Measurements from ENCODE around the gene TPK1. TPM values are rescaled to one million over a fixed set of nuclear protein-coding genes. Genes with fewer than 3 reads are reported as not detected.

TPK1 gene
- polyA plus RNA-seq, 1 experiment, result 1.2 TPM

DNA sequence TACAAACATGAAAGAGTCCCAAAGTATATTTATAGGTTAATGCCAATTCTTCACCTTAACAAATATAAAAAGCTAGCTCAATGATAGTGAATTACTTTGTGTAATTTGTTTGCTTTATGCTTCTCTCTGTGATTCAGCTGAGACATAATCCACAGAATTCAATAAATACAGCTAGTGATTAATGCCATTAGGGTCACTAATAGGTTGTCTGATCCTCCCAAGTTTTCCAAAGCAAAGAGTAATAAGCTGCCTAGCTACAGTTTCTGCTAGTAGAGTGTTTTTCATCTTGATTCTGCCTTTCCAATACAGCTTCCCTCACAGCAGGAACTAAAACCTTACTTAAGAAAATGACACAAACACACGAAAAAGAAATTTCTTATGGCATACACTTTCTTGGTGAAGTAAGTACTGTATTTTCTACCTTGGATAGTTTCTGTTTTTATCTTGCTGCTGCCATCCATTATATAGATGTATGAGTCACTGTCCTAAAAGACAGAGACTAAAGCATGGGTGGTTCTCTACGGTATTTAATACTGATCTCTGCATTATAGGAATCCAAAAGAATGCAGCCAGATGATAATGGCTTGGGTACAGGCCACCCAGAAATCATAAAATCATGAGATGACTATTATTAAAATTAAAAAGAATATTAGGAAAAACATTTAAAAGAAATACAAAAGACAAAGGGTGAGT is 170.0 kb downstream of the TPK1 start:
- ChIA-PET CTCF (interaction anchor here (1.3 kb wide), 1 partner anchor 13 kb away, joined by 3 read pairs; no protein-coding TSS in a partner anchor), POLR2A (no interaction called here)
- TF ChIP-seq, protein P1, sequence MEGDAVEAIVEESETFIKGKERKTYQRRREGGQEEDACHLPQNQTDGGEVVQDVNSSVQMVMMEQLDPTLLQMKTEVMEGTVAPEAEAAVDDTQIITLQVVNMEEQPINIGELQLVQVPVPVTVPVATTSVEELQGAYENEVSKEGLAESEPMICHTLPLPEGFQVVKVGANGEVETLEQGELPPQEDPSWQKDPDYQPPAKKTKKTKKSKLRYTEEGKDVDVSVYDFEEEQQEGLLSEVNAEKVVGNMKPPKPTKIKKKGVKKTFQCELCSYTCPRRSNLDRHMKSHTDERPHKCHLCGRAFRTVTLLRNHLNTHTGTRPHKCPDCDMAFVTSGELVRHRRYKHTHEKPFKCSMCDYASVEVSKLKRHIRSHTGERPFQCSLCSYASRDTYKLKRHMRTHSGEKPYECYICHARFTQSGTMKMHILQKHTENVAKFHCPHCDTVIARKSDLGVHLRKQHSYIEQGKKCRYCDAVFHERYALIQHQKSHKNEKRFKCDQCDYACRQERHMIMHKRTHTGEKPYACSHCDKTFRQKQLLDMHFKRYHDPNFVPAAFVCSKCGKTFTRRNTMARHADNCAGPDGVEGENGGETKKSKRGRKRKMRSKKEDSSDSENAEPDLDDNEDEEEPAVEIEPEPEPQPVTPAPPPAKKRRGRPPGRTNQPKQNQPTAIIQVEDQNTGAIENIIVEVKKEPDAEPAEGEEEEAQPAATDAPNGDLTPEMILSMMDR (IDR thresholded peaks at IDR 0.05; ENCODE audit: insufficient read depth, low read depth, low read length), result no peak
- Histone ChIP-seq H3K4me3 (ENCODE audit: low read depth, low read length) (no peak overlapping the region), H3K36me3 (ENCODE audit: control insufficient read depth, insufficient read depth, low read length) (no peaks in the 10 kb centered on the region), H3K27me3 (ENCODE audit: control insufficient read depth, insufficient read depth, low read length) (no peaks in the 10 kb centered on the region)
- no peak for DNase-seq (ENCODE audit: low read depth)

DNA sequence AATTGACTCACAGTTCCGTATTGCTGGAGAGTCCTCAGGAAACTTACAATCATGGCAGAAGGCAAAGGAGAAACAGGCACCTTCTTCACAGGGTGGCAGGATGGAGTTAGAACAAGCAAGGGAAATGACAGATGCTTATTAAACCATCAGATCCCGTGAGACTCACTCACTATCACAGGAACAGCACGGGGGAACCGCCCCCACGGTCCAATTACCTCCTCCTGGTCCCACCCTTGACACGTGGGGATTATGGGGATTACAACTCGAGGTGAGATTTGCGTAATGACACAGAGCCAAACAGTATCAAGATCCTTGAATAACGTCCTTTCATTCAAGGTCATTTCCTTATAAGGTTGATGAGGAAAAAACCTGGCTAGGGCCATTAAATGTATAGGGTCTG is 176.6 kb downstream of the TPK1 start:
- ChIA-PET POLR2A (no interaction called here), CTCF (no interaction called here)
- no peak for DNase-seq (ENCODE audit: low read depth)
- no peaks in the 10 kb centered on the region for H3K36me3 ChIP-seq (ENCODE audit: control insufficient read depth, insufficient read depth, low read length)
- TF ChIP-seq, protein P1 (IDR thresholded peaks at IDR 0.05; ENCODE audit: insufficient read depth, low read depth, low read length), result no peak
- no peak overlapping the region for H3K4me3 ChIP-seq (ENCODE audit: low read depth, low read length)
- no peaks in the 10 kb centered on the region for H3K27me3 ChIP-seq (ENCODE audit: control insufficient read depth, insufficient read depth, low read length)

DNA sequence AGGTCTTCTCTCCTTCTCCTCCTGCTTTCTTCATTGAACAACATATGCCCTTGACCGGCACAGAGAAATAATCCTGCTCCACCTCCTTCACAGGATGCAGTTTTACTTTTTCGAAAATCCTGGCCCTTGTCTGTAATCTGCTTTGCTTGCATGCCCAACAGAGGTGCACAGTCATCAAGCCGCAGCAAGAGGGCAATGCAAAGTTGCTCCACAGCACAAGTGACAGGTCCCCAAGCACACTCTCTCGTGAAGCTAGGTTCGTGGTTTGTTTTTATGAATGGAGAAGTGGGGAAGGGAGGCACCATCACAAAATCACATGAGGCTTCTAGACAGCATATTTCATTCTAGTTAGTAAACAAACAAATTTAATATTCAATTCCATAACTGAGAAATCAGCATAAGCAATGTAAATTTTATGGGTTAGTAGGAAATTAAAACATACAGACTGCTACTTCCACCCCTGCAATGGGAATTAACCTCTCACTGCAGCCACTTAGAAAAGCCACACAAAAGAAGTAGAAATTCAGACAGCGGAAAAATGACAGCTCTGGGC is 178.8 kb downstream of the TPK1 start:
- POLR2A ChIA-PET, result no interaction called here
- no peak for DNase-seq (ENCODE audit: low read depth)
- CTCF ChIA-PET, result interaction anchor here (0.8 kb wide), 1 partner anchor 162 kb away, joined by 3 read pairs; no protein-coding TSS in a partner anchor
- TF ChIP-seq, protein P1 (IDR thresholded peaks at IDR 0.05; ENCODE audit: insufficient read depth, low read depth, low read length), result no peak
- Histone ChIP-seq H3K4me3 (ENCODE audit: low read depth, low read length) (no peak overlapping the region), H3K27me3 (ENCODE audit: control insufficient read depth, insufficient read depth, low read length) (no peaks in the 10 kb centered on the region), H3K36me3 (ENCODE audit: control insufficient read depth, insufficient read depth, low read length) (no peaks in the 10 kb centered on the region)

DNA sequence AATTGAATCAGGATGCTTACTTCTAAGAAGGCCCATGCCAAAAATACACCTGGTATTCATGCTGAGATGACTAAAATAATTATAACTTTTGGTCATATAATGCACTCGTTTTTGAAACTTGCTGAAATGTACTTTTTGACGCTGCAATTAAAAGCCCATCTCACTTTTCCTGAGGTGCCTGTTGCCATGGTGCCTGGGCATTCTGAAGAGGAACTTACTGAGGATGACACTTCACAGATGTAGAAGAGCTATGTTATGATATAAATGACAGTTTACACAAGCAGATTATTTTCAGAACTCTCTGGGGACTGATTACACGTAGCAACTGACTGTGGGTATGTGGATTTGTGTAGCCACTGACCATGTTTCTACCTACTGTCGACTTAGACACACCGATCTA is 182.4 kb downstream of the TPK1 start:
- Histone ChIP-seq H3K4me3 (ENCODE audit: low read depth, low read length) (no peak overlapping the region), H3K36me3 (ENCODE audit: control insufficient read depth, insufficient read depth, low read length) (no peaks in the 10 kb centered on the region), H3K27me3 (ENCODE audit: control insufficient read depth, insufficient read depth, low read length) (no peaks in the 10 kb centered on the region)
- TF ChIP-seq, protein P1 (IDR thresholded peaks at IDR 0.05; ENCODE audit: insufficient read depth, low read depth, low read length), result no peak
- ChIA-PET POLR2A (no interaction called here), CTCF (no interaction called here)
- no peak for DNase-seq (ENCODE audit: low read depth)

DNA sequence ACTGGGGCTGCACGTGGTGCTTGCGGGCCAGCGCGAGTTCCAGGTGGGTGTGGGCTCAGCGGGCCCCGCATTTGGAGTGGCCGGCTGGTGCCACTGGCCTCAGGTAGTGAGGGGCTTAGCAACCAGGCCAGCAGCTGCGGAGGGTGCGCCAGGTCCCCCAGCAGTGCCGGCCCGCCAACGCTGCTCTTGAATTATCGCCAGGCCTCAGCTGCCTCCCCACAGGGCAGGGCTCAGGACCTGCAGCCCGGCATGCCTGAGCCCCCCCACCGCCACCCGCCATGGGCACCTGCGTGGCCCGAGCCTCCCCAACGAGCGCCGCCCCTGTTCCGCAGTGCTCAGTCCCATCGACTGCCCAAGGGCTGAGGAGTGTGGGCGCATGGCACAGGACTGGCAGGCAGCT is 185.4 kb downstream of the TPK1 start:
- Histone ChIP-seq H3K36me3 (ENCODE audit: control insufficient read depth, insufficient read depth, low read length) (no peaks in the 10 kb centered on the region), H3K4me3 (ENCODE audit: low read depth, low read length) (no peak overlapping the region), H3K27me3 (ENCODE audit: control insufficient read depth, insufficient read depth, low read length) (no peaks in the 10 kb centered on the region)
- ChIA-PET CTCF (no interaction called here), POLR2A (no interaction called here)
- no peak for DNase-seq (ENCODE audit: low read depth)
- TF ChIP-seq, protein P1 (IDR thresholded peaks at IDR 0.05; ENCODE audit: insufficient read depth, low read depth, low read length), result no peak

Measured in BJ (cell line).